Measurements from ENCODE around the gene LRIT1.

The LRIT1 gene

GRCh38 chr10:84217746-84218145 lies 23.6 kb downstream of the LRIT1 start:
- DNase-seq (ENCODE audit: extremely low spot score, insufficient read length, low read depth) = no peak
- no peak for FAIRE-seq

- DNase-seq (ENCODE audit: extremely low spot score, insufficient read length, low read depth) = no peak
- no peak for FAIRE-seq
Observed at GRCh38 chr10:84216834-84217233, 24.5 kb downstream of the LRIT1 start.

GRCh38 chr10:84214612-84215235 lies 26.6 kb downstream of the LRIT1 start:
- FAIRE-seq (peak; percentile 89), DNase-seq (ENCODE audit: extremely low spot score, insufficient read length, low read depth) (no peak)

- FAIRE-seq (no peak), DNase-seq (ENCODE audit: extremely low spot score, insufficient read length, low read depth) (no peak)
Observed at GRCh38 chr10:84214046-84214572, 27.2 kb downstream of the LRIT1 start.

- FAIRE-seq (no peak), DNase-seq (ENCODE audit: extremely low spot score, insufficient read length, low read depth) (no peak)
Observed at GRCh38 chr10:84213076-84213475, 28.3 kb downstream of the LRIT1 start.

GRCh38 chr10:84212014-84212413 lies 29.3 kb downstream of the LRIT1 start:
- DNase-seq (ENCODE audit: extremely low spot score, insufficient read length, low read depth) = no peak
- FAIRE-seq = no peak

GRCh38 chr10:84211566-84211965 lies 29.8 kb downstream of the LRIT1 start:
- DNase-seq (ENCODE audit: extremely low spot score, insufficient read length, low read depth) (no peak), FAIRE-seq (no peak)

GRCh38 chr10:84208023-84208422 lies 33.3 kb downstream of the LRIT1 start:
- FAIRE-seq (no peak), DNase-seq (ENCODE audit: extremely low spot score, insufficient read length, low read depth) (no peak)

GRCh38 chr10:84205853-84206525 lies 35.4 kb downstream of the LRIT1 start:
- no peak for DNase-seq (ENCODE audit: extremely low spot score, insufficient read length, low read depth)
- no peak for FAIRE-seq

GRCh38 chr10:84205049-84205852 lies 36.1 kb downstream of the LRIT1 start:
- DNase-seq (ENCODE audit: extremely low spot score, insufficient read length, low read depth) = peak; percentile 53
- FAIRE-seq = peak; percentile 91

- DNase-seq (ENCODE audit: extremely low spot score, insufficient read length, low read depth) (no peak), FAIRE-seq (no peak)
Observed at GRCh38 chr10:84204610-84205009, 36.7 kb downstream of the LRIT1 start.

- FAIRE-seq (no peak), DNase-seq (ENCODE audit: extremely low spot score, insufficient read length, low read depth) (peak; percentile 46)
Observed at GRCh38 chr10:84204122-84204521, 37.2 kb downstream of the LRIT1 start.

GRCh38 chr10:84202349-84202748 lies 39.0 kb downstream of the LRIT1 start:
- FAIRE-seq = no peak

GRCh38 chr10:84201682-84202081 lies 39.7 kb downstream of the LRIT1 start:
- FAIRE-seq (no peak), DNase-seq (ENCODE audit: extremely low spot score, insufficient read length, low read depth) (no peak)

More at GRCh38 chr10:84202349-84202748, 39.0 kb downstream of the LRIT1 start:
- no peak for DNase-seq (ENCODE audit: extremely low spot score, insufficient read length, low read depth)

GRCh38 chr10:84201244-84201606 lies 40.1 kb downstream of the LRIT1 start:
- no peak for FAIRE-seq
- DNase-seq (ENCODE audit: extremely low spot score, insufficient read length, low read depth) = no peak

GRCh38 chr10:84200537-84201243 lies 40.7 kb downstream of the LRIT1 start:
- FAIRE-seq = no peak
- no peak for DNase-seq (ENCODE audit: extremely low spot score, insufficient read length, low read depth)

GRCh38 chr10:84198206-84198915 lies 43.0 kb downstream of the LRIT1 start:
- no peak for DNase-seq (ENCODE audit: extremely low spot score, insufficient read length, low read depth)
- FAIRE-seq = no peak

GRCh38 chr10:84197643-84198042 lies 43.7 kb downstream of the LRIT1 start:
- no peak for FAIRE-seq
- DNase-seq (ENCODE audit: extremely low spot score, insufficient read length, low read depth) = no peak

- DNase-seq (ENCODE audit: extremely low spot score, insufficient read length, low read depth) = no peak
- no peak for FAIRE-seq
Observed at GRCh38 chr10:84196941-84197340, 44.4 kb downstream of the LRIT1 start.

GRCh38 chr10:84196083-84196482 lies 45.3 kb downstream of the LRIT1 start:
- DNase-seq (ENCODE audit: extremely low spot score, insufficient read length, low read depth) (no peak), FAIRE-seq (no peak)
